Activated T-helper 1 cell treated with Interleukin-2 at 50 U/mL for 16 hours (primary cell): ENCODE data around the gene KLHL26.

ENCODE experiments used
- DNase-seq: peaks from one replicate; pipeline ENCODE4 v3.0.0-alpha.2; 2020; ENCODE audit warnings: low read depth

Gene KLHL26

DNA sequence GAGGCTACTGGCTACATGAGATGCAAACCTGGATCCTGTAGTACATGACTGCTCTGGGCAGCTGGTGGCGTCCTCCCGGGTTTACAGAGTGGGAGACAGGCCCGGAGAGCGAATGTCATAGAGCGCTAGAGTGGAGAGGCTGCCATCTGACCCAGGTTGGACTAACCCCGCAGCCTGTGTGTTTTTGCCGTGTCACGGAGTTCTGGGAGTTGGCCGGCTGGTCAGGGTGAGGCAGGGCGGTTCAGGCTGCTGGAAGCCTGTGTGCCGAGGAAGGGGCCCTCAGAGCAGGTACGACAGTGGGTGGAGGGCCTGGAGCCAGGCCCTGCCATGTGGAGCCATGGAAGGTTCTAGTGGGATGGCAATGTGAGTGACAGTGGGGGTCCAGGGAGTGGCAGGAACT, 59.2 kb downstream of the KLHL26 start:
- no peak for DNase-seq

DNA sequence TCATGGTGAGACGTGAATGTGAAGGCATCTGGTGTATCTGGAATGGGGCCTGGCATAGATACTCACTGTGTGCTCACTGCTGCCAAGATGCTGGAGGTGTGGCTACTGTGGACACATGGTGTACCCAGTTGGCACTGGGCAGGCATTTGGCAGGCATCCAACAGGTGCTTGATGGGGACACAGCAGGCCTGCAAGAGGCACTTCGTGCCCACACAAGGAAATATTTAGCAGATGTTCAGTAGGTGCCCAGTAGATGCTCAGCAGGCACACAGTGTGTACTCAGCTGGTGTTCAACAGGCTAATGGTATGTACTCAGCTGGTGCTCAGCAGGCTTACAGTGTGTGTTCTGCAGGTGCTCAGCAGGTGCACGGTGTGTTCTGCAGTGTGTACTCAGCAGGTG, 60.9 kb downstream of the KLHL26 start:
- no peak for DNase-seq

DNA sequence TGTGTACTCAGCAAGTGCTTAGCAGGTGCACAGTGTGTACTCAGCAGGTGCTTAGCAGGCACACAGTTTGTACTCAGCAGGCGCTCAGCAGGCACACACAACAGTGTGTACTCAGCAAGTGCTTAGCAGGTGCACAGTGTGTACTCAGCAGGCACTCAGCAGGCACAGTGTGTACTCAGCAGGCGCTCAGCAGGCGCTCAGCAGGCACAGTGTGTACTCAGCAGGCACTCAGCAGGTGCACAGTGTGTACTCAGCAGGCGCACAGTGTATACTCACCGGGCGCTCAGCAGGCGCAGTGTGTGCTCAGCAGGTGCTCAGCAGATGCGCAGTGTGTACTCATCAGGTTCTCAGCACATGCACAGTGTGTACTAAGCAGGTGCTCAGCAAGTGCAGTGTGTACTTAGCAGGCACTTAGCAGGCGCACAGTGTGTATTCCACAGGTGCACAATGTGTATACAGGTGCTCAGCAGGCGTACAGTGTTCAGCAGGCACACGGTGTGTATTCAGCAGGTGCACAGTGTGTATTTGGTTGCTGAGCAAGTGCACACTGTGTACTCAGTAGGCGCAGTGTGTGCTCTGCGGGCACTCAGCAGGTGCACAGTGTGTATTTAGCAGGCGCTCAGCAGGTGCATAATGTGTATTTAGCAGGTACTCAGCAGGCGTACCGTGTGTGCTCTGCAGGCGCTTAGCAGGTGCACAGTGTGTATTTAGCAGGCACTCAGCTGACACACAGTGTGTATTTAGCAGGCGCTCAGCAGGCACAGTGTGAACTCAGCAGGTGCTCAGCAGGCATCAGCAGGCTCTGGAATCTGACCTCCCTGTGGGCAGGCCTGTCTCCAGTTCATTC, 61.7 kb downstream of the KLHL26 start:
- no peak for DNase-seq

DNA sequence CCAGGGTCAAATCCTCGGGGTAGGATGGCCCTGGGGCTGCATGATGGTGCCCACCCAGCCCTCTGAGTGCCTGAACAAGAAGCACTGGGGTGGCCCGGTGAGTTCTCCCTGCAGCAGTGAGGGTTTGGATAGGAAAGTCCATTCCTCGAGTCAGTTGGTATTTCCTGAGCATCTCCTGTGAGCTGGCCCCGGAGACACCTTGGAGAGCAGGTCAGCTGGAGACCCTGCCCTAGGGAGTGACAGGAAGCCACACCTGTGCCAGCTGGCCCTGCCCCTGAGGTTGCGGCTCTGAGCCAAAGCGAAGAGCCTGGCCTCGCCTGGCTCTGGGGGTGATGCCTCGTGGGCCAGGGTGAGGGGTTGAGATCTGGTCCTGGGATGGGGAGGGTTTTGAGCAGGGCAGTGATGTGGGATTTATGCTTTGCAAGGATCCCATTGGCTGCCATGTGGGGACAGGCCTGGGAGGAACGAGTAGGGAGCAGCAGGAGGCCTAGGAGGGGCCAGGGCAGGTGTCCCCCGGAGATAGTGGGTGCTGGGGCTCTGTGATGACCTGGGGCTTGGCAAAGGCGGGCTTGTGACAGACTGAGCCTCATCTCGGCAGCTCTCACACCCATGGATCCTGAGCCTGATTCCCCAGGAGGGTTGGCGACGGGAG, 62.7 kb downstream of the KLHL26 start:
- no peak for DNase-seq

DNA sequence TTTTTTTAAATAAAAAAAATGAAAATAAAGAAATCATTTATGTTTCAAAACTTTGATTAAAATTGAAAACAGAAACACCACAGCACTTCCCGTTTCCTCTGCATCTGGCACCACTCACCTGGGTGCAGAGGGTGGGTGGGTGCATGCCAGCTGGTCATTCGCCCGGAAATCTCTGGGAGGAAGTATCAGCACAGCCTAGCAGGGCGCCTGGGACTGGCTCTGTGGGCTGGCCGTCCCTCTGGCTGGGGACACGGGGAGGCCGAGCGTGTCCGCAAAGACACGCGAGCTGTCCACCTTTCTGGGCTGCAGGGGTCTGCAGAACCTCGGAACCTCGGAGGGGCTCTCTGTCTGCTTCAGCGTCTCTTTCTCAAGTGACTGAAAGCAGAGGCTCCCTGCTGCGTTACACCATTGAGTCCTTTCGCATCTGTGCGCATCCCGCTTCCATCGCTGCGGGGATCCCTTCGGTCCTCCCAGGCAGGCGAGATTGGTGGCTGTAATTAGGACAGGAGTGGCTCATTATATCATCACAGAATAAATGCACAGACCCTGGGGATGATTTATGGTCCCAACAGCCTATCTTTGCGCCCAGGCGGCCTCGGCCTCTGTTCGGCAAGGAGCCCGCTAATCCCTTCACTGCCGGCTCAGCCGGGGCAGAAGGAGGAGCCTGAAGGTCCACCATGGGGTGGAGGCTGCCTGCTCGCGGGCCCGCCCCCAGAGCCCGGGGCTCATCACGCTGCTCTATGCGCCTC, 63.8 kb downstream of the KLHL26 start:
- peak; percentile 58 for DNase-seq

DNA sequence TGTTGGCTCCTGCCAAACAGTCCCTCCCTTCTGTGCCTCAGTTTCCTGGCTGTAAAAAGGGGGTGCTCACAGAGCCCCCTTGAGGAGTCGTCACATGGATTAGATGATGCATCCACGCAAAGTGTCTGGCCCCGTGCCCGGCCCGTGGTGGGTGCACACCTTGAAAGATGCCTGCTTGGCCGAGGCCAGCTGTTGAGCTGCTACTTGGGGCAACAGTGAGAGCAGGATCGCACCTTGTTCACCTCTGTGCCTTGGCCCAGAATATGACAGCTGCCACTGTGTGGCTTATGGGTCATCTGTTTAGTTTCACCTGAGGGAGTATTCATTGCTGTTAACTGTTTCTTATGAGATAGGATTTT, 64.4 kb downstream of the KLHL26 start:
- no peak for DNase-seq

DNA sequence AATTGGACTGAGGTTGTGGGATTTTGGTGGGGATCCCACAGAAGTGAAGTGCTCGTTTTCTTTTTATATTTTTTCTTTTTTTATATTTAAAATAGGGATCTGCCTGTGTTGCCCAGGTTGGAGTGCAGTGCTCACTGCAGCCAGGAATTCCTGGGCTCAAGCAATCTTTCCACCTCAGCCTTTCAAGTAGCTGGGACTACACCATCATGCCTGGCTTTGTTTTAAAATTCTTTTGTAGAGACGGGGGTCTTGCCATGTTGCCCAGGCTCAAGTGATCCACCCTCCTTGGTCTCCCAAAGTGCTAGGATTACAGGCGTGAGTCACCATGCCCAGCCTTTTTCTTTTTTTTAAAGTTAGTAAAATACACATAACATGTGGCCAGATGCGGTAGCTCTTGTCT, 67.2 kb downstream of the KLHL26 start:
- DNase-seq: no peak

DNA sequence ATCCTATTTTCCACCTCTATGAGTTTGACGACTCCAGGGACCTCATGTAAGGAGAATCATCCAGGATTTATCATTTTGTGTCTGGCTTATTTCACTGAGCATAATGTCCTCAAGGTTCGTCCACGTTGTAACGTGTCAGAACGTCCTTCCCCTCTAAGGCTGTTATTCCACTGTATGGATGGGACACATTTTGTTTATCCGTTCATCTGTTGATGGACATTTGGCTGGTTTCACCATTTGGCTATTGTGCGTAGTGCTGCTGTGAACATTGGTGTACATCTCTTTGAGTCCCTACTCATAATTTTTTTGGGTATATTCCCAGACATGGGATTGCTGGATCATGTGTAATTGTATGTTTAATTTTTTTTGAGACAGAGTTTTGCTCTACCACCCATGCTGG, 68.1 kb downstream of the KLHL26 start:
- DNase-seq: no peak

DNA sequence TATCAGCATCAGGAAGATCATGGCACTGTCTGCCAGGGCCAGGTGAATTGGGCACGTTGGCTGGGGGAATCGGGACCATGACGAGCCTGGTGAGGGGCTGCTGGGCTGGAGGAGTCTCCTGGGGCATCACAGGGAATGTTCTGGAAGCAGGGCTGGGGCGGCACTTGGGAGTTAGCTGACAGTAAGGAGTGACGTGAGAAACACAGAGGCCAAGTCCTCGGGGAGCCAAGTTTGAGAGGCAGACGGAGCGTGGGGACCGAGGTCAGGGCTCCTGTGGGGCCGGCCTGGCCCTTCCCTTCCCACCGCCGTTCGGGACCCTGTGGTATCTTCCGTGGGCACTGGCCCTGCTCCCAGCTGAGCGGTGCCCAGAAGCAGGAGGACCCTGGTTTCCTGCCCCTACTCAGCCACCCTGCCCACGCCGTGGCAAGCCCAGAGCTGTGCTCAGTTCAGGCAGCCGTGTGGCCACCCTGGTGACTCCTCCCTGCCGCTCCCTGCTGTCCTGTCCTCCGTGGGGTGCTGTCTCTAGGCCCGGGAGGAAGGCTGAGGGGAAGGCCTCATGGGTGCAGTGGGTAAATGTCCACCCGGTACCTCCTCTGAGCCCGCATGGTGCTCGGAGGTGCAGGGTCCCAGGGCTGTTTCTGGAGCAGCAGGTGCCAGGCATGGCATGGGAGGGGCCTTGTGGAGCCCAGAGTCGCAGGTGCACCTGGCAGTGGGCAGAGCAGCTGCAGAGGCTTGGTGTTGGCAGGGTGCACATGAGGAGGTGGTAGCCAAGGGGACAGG, 71.8 kb downstream of the KLHL26 start:
- no peak for DNase-seq

DNA sequence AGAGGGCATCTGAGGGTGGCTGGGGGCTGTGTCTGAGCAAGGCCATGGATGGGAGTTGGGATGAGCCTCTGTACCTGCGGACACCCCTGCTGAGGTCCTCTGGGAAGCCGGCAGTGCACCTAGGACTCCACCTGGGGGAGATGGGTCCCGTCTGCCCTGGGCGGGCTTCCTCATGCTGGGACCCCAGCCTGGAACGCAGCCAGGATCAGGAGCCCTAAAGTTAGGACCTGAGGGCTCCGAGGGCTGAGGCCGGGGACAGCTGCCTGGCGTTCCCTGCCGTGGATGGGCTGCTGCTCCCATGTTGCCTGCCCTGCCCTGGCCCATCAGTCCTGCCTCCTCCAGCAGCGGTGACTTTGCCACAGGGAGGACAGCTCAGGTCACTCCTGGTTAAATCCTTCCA, 72.7 kb downstream of the KLHL26 start:
- DNase-seq: no peak

DNA sequence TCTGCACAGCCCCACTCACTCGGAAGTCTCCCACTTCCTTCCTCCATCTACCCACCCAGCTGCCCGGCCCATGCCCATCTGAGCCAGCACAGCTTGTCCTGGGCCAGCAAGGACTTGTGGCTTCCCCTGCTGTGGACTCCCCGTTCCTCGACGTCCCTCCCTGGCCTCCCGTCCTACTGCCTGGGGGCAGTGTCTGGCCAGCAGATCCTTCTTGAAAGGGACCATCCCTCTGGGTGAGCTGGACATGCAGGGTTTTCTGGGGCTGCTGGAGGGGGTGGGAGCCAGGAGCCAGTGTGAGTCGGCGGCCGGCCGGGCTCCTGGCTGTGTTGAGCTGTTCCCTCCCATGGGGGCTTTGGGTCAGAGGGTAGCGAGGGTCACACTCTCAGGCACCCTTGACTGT, 73.4 kb downstream of the KLHL26 start:
- no peak for DNase-seq

DNA sequence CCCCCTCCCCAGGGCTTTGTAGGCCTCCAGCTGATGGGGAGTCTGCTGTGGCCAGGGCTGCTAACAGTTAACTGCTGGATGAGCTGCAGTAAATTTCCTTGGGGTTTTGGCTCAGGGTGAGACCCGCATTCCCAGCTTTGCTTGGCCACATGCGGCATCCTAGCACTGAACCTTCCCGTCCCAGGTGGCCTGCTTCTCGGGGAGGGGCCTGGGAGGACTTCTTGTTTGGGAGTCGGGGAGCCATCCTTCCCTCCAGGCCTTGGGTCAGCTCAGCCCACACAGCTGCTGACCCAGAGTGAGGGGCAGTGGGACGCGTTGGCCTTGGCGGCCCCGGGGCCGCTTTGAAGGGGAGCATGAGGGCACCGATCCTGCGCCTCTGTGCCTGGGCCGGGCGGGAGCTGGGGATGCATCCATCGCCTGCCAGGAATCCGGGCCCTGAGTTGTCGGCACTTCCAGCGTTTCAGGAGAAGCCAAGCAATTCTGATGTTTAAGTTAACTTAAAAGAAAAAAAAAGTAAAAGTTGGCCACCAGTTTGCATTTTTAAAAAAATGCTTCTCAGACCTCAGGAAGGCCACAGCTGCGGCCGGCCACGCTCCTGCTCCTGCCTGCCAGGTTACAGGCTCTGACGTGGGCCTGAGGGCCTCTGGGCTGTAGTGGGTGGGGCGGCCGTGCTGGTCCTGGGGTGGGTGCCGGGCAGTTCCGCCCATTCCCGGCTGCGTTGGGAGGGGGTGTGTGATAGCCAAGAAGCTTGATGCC, 74.3 kb downstream of the KLHL26 start:
- DNase-seq: no peak

DNA sequence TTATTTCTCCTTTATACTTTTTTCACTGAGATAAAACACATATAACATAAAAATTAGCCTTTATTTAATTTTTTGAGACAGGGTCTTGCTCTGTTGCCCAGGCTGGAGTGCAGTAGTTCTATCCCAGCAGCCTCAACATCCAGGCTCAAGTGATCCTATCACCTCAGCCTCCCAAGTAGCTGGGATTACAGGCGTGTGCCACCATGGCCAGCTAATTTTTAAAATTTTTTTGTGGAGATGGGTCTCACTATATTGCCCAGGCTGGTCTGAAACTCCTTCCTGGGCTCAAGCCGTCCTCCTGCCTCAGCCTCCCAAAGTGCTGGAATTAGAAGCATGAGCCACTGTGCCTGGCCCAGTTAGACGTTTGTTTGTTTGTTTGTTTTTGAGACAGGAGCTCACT, 75.1 kb downstream of the KLHL26 start:
- DNase-seq: no peak

DNA sequence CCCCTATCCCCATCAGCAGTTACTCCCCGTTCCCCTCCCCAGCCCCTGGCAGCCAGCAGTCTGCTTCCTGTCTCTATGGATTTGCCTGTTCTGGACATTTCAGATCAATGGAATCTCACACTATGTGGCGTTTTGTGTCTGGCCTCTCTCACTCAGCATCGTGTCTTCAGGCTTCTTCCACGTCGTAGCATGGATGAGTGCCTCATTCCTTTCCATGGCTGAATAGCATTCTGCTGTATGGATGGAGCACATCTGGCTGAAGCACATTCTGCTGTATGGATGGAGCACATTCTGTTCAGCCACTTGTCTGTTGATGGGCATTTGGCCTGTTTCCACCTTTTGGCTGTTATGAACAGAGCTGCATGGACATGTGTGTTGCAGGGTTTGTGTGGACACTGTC, 76.2 kb downstream of the KLHL26 start:
- DNase-seq: no peak

DNA sequence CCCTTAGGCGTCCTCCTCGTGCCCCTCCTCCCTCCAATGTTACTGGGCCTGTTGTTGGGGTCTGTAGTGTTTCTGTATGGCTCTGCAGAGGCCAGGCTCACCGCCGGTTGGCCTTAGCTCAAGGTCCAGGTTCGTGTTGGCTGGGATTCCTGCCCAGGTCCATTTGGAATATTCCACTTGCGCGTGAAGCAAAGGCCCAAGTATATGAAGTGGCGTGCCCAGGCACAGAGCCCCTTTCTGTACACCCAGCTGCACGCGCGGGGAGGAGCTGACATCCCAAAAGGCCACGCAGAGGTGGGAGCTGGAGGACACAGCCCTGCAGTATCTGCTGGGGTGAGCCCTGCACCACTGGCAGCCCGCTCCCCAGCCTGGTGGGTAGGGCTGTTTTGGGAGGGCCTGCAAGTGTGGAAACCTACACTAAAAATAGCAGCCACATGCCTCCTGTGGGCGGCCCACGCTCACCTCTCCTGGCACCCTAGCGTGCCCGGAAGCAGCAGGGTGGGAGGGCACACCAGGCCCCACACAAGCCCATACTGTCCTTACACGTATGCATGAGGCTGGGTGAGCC, 76.8 kb downstream of the KLHL26 start:
- no peak for DNase-seq

DNA sequence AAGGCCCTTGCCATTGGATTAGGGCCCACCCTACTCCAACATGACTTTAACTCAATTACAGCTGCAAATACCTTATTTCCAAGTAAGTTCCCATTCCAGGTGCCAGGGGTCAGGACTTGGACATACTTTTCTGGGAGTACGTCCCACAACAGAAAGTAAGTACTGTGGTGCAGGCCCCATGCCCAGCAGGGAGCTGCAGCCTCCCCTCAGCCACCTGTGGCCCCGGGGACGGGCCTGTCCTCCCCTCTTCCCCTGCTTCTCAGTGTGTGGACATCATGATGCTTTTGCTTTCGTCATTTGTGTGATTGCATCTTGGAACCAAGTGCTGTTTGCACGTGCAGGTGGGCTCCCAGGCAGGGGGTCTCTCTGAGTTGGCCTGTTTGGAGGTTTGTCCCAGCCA, 78.6 kb downstream of the KLHL26 start:
- DNase-seq: no peak

DNA sequence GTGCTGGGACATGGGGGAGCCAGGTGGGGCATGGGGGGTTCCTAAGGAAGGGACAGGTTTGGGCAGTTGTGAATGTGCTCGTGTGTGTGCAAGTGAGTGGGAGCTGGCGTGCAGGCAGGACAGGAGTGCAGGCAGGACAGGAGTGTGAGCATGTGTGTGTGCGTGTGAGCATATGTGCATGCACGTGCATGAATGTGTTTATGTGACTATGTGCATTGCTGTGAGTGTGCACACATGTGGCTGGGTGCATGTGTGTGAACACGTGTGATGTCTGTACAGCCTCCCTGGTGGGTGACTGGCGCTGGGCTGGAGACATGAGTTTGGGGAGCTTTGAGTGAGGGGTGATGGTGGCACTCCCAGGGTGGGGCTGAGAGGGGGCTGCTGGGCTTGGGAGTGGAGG, 80.0 kb downstream of the KLHL26 start:
- no peak for DNase-seq

DNA sequence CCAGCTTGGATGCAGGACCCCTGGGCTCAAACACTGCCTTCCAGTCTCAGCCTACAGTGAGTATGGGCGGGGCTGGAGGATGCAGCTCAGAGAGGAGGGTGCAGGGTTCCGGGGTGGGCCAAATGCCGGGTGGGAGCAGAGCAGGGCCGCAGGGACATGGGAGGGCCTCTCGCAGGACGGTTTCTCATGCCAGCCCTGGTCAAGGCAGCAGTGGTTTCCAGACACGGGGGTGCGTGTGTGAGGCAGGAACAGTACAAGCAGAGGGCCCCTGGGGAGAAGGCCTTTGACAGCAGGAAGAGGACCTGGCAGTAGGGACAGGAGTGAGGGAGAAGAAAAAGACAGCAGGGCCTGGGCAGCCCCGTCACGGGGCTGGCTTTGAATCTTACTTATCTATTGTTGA, 80.8 kb downstream of the KLHL26 start:
- DNase-seq: no peak

DNA sequence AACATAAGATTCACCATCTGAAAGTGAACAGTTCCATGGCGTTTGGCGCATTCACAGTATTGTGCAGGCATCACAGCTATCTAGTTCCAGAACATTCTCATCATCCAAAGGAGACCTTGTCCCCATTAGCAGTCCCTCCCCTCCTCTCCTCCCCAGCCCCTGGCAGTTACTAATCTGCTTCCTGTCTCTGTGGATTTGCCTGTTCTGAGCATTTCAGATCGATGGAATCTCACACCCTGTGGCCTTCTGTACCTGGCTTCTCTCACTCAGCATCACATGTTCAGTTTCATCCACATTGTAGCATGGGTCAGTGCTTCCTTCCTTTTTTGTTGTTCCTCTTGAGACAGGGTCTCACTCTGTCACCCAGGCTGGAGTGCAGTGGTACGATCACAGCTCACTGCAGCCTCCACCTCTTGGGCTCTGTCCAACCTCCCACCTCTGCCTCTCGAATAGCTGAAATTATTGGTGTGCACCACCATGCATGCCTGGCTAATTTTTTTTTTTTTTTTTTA, 81.2 kb downstream of the KLHL26 start:
- no peak for DNase-seq

DNA sequence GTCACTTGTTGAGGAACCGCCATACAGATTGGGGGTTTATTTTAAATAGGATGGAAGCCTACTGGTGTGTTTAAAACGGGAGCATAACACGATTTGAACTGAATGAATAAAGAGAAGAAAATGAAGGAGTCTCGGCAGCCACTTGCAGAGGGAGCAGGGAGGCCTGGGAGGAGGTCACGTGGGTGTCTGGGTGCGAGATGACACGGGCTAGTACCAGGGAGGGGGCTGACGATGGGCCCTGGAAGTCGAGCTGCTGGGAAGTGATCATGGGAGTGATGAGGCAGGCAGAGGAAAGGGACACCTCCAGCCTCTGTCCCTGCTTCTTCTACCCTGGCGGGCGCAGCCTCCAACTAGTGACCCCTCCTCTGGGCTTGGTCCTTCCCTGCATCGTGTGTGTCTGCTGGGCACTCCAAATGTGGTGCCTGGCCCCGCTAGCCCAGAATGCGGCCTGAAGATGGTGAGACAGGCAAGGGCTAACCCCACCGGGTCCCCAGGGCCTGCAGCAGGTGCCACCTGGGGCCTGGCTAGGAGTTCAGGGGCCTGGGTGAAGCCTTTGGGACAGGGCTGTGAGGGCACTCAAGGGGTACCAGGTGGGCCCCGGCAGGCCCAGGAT, 82.1 kb downstream of the KLHL26 start:
- DNase-seq: no peak

DNA sequence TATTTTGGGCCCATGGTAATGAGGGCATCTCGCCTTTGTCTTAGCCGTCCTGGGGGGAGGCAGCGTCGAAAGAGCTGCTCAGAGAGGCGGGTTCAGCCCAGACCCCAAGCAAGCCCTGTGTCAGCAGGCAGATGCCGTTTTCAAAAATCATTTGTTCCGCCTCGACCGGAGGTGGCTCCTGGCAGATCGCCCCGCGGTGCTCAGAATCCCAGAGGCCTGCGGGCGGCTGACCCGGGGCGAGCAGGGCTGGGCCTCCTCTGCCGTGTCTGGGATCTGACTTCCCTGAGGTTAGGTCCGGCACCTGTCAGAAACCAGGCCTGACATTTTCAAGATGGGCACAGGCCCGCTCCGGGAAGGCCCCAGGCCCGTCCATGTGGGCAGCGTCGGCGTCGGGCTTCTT, 82.7 kb downstream of the KLHL26 start:
- no peak for DNase-seq
